ENCODE results near the gene CTIF. TPM values are rescaled to one million over a fixed set of nuclear protein-coding genes. Genes with fewer than 3 reads are reported as not detected.
A peak's percentile ranks its signal among the peaks of the same experiment; 100 is the strongest.
"Not testable (repeated sequence)": the region's sequence is repeated elsewhere in the genome, so short reads cannot be mapped to it uniquely, and the experiment has no call there.

Gene CTIF
- total RNA-seq, 1 experiment from 2014 or later, result 20.6 TPM

- DNase-seq, result no peak
- no peak overlapping the region for H3K4me3 ChIP-seq
- H3K27me3 ChIP-seq, result no peaks in the 10 kb centered on the region
- H3K36me3 ChIP-seq, result peaks cover 3% of the 10 kb centered on the region
- H3K9me3 ChIP-seq, result no peaks in the 10 kb centered on the region
These were observed 266.2 kb downstream of the CTIF start for GRCh38 chr18:48804856-48805610.

- Histone ChIP-seq H3K36me3 (peaks cover 3% of the 10 kb centered on the region), H3K9me3 (no peaks in the 10 kb centered on the region), H3K27me3 (no peaks in the 10 kb centered on the region), H3K4me3 (no peak overlapping the region)
- DNase-seq, result no peak
These were observed 267.1 kb downstream of the CTIF start for GRCh38 chr18:48805826-48806535.

- peak; percentile 25 for DNase-seq
- no peaks in the 10 kb centered on the region for H3K9me3 ChIP-seq
- peaks cover 3% of the 10 kb centered on the region for H3K36me3 ChIP-seq
- H3K27me3 ChIP-seq, result no peaks in the 10 kb centered on the region
- no peak overlapping the region for H3K4me3 ChIP-seq
These were observed 267.9 kb downstream of the CTIF start for GRCh38 chr18:48806551-48807261.

GRCh38 chr18:48808476-48808875 is 269.6 kb downstream of the CTIF start:
- no peaks in the 10 kb centered on the region for H3K27me3 ChIP-seq
- no peak for DNase-seq
- H3K9me3 ChIP-seq, result no peaks in the 10 kb centered on the region
- peaks cover 3% of the 10 kb centered on the region; the same call in 1 of the 2 replicates for H3K36me3 ChIP-seq
- H3K4me3 ChIP-seq, result no peak overlapping the region

GRCh38 chr18:48809365-48809764 is 270.5 kb downstream of the CTIF start:
- no peaks in the 10 kb centered on the region; the same call in 1 of the 2 replicates for H3K36me3 ChIP-seq
- H3K27me3 ChIP-seq, result no peaks in the 10 kb centered on the region
- H3K9me3 ChIP-seq, result no peaks in the 10 kb centered on the region
- H3K4me3 ChIP-seq, result no peak overlapping the region
- no peak for DNase-seq

- Histone ChIP-seq H3K9me3 (no peaks in the 10 kb centered on the region), H3K36me3 (no peaks in the 10 kb centered on the region; the same call in 1 of the 2 replicates), H3K4me3 (no peak overlapping the region), H3K27me3 (no peaks in the 10 kb centered on the region)
- DNase-seq, result no peak
These were observed 272.0 kb downstream of the CTIF start for GRCh38 chr18:48810805-48811204.

- DNase-seq, result no peak
- H3K9me3 ChIP-seq, result no peaks in the 10 kb centered on the region
- H3K4me3 ChIP-seq, result no peak overlapping the region
- H3K36me3 ChIP-seq, result no peaks in the 10 kb centered on the region; the same call in 1 of the 2 replicates
- H3K27me3 ChIP-seq, result no peaks in the 10 kb centered on the region
These were observed 272.6 kb downstream of the CTIF start for GRCh38 chr18:48811401-48811800.

- H3K27me3 ChIP-seq, H3K9me3 ChIP-seq, DNase-seq, H3K4me3 ChIP-seq, H3K36me3 ChIP-seq: not testable (repeated sequence)
These were observed 273.2 kb downstream of the CTIF start for GRCh38 chr18:48811977-48812451.

GRCh38 chr18:48813321-48813720 is 274.5 kb downstream of the CTIF start:
- DNase-seq, result no peak
- Histone ChIP-seq H3K9me3 (no peaks in the 10 kb centered on the region), H3K4me3 (no peak overlapping the region), H3K27me3 (no peaks in the 10 kb centered on the region), H3K36me3 (peaks cover 2% of the 10 kb centered on the region; the same call in 1 of the 2 replicates)

GRCh38 chr18:48813833-48814489 is 275.1 kb downstream of the CTIF start:
- DNase-seq, result no peak
- H3K27me3 ChIP-seq, result no peaks in the 10 kb centered on the region
- H3K36me3 ChIP-seq, result peaks cover 2% of the 10 kb centered on the region; the same call in 1 of the 2 replicates
- no peak overlapping the region for H3K4me3 ChIP-seq
- H3K9me3 ChIP-seq, result no peaks in the 10 kb centered on the region

GRCh38 chr18:48814490-48815178 is 275.8 kb downstream of the CTIF start:
- Histone ChIP-seq H3K27me3 (no peaks in the 10 kb centered on the region), H3K36me3 (peaks cover 2% of the 10 kb centered on the region; the same call in 1 of the 2 replicates), H3K4me3 (no peak overlapping the region), H3K9me3 (no peaks in the 10 kb centered on the region)
- DNase-seq, result no peak

GRCh38 chr18:48815179-48815515 is 276.3 kb downstream of the CTIF start:
- peaks cover 2% of the 10 kb centered on the region; the same call in 1 of the 2 replicates for H3K36me3 ChIP-seq
- H3K27me3 ChIP-seq, result no peaks in the 10 kb centered on the region
- no peak for DNase-seq

GRCh38 chr18:48815581-48816324 is 276.9 kb downstream of the CTIF start:
- peaks cover 2% of the 10 kb centered on the region; the same call in 1 of the 2 replicates for H3K36me3 ChIP-seq
- no peak for DNase-seq
- H3K27me3 ChIP-seq, result no peaks in the 10 kb centered on the region
- H3K9me3 ChIP-seq, result no peaks in the 10 kb centered on the region
- H3K4me3 ChIP-seq, result no peak overlapping the region

More at GRCh38 chr18:48815179-48815515, 276.3 kb downstream of the CTIF start:
- H3K9me3 ChIP-seq, result no peaks in the 10 kb centered on the region
- no peak overlapping the region for H3K4me3 ChIP-seq

GRCh38 chr18:48816554-48816953 is 277.7 kb downstream of the CTIF start:
- H3K27me3 ChIP-seq, result no peaks in the 10 kb centered on the region
- no peaks in the 10 kb centered on the region for H3K9me3 ChIP-seq
- H3K4me3 ChIP-seq, result no peak overlapping the region
- DNase-seq, result no peak
- H3K36me3 ChIP-seq, result peaks cover 2% of the 10 kb centered on the region; the same call in 1 of the 2 replicates

- Histone ChIP-seq H3K36me3 (peaks cover 4% of the 10 kb centered on the region; the same call in 1 of the 2 replicates), H3K9me3 (no peaks in the 10 kb centered on the region), H3K4me3 (no peak overlapping the region), H3K27me3 (no peaks in the 10 kb centered on the region)
- no peak for DNase-seq
These were observed 278.2 kb downstream of the CTIF start for GRCh38 chr18:48817021-48817461.
